Activated CD4-positive, alpha-beta memory T cell treated with anti-CD3 and anti-CD28 coated beads for 36 hours (primary cell): ENCODE measurements around the gene NEURL3. TPM values are rescaled to one million over a fixed set of nuclear protein-coding genes. Genes with fewer than 3 reads are reported as not detected.

Experiments used
- CTCF ChIA-PET: fragments of 350-600 bp; sonication (Branson Sonifier 250); formaldehyde crosslinking; loops from one replicate; lab custom pipeline; 2021; ENCODE audit warnings: antibody characterized with exemption, inconsistent platforms; lab: Charles Lee
- POLR2A ChIA-PET: fragments of 350-600 bp; sonication (Branson Sonifier 250); formaldehyde crosslinking; loops from one replicate; lab custom pipeline; 2021; ENCODE audit warnings: antibody characterized with exemption; lab: Charles Lee
- DNase-seq: peaks from one replicate; pipeline ENCODE4 v3.0.0-alpha.2; 2020
- H3K27ac Mint-ChIP-seq: one replicate; pipeline ENCODE4 v1.8.0; 2021; ENCODE audit warnings: mixed read lengths
- H3K27me3 Mint-ChIP-seq: one replicate; pipeline ENCODE4 v1.8.0; 2021; ENCODE audit warnings: mixed read lengths
- H3K36me3 Mint-ChIP-seq: one replicate; pipeline ENCODE4 v1.8.0; 2021; ENCODE audit warnings: mixed read lengths
- H3K4me1 Mint-ChIP-seq: one replicate; pipeline ENCODE4 v1.8.0; 2021; ENCODE audit warnings: low read depth, mixed read lengths
- H3K4me3 Mint-ChIP-seq: one replicate; pipeline ENCODE4 v1.8.0; 2021; ENCODE audit warnings: mild to moderate bottlenecking, mixed read lengths
- H3K9me3 Mint-ChIP-seq: one replicate; pipeline ENCODE4 v1.8.0; 2021; ENCODE audit warnings: mixed read lengths
- intact Hi-C: fragments of 100-400 bp; cut with micrococcal nuclease; formaldehyde crosslinking; loops from one replicate; pipeline ENCODE4 v1.15.1; 2023
- total RNA-seq, 2 experiments: library from RNA; stranded (reverse); gene quantifications; one replicate each; pipeline ENCODE4 v1.2.3, GENCODE V29; 2021

Gene NEURL3
- total RNA-seq, 2 experiments from 2014 or later: 0.87 to 1.1 TPM

DNA sequence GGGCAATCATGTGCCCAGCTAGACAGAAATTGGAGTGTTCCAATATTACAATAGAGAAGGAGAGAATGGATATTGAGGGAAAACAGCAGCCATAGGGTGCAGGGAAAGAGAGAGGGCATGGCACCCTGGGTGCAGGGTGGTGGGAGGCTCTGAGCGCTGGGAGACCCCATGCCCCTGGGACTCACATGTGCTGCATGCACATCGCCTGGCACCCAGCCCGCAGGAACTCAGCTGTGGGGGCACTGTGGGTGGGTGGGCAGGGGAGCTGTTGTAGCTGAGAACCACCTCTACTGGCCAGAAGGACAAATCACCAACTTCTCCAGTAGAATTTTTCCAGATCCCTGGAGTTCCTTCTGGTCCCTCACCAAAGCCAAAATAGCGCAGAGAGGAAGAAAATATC, 7.2 kb upstream of the NEURL3 start:
- POLR2A ChIA-PET: interaction anchor here (1.0 to 1.7 kb wide), 4 partner anchors 15 to 105 kb away, joined by 3 to 8 read pairs (median 4); no protein-coding TSS in a partner anchor
- H3K4me3 Mint-ChIP-seq: no peak overlapping the region

DNA sequence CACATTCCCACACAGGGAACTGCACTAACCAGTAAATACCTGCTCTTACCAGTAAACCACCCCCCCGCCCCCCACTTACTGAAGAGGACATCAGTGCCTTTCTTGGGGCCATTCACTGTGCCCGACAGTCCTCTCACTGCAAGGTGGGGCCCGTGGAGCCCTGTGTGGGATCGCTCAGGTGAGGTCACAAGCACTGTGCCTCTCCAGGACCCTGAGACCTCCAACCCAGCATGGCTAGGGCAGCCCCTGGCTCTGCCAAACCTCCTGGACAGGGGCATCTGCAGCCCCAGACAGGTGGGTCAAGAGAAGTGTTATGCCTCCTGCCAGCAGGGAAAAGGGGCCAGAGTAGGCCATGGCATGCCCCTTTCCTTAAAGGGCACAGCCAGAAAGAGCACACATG, 6.7 kb upstream of the NEURL3 start:
- Mint-ChIP-seq H3K36me3 (peaks cover 6% of the 10 kb centered on the region), H3K4me1 (peaks cover 26% of the 10 kb centered on the region), H3K4me3 (no peak overlapping the region), H3K27me3 (peaks cover 6% of the 10 kb centered on the region), H3K9me3 (peaks cover 8% of the 10 kb centered on the region), H3K27ac (peak overlapping the region; percentile 3)
- intact Hi-C loops: no loop called here
- peak; percentile 12 for DNase-seq
- ChIA-PET POLR2A (interaction anchor here (1.0 to 1.7 kb wide), 3 partner anchors 15 to 104 kb away, joined by 3 to 8 read pairs (median 4); no protein-coding TSS in a partner anchor), CTCF (interaction anchor here (0.8 to 9.9 kb wide), 6 partner anchors 26 to 153 kb away, joined by 3 to 201 read pairs (median 4); no protein-coding TSS in a partner anchor)

More for the DNA sequence above, 7.2 kb upstream of the NEURL3 start:
- Mint-ChIP-seq H3K36me3 (peaks cover 6% of the 10 kb centered on the region), H3K9me3 (peaks cover 13% of the 10 kb centered on the region), H3K27ac (peak overlapping the region; percentile 3), H3K27me3 (peaks cover 6% of the 10 kb centered on the region), H3K4me1 (peaks cover 26% of the 10 kb centered on the region)
- intact Hi-C loops: no loop called here
- no peak for DNase-seq
- CTCF ChIA-PET: interaction anchor here (0.7 to 9.9 kb wide), 6 partner anchors 27 to 193 kb away, joined by 3 to 201 read pairs (median 3); no protein-coding TSS in a partner anchor

DNA sequence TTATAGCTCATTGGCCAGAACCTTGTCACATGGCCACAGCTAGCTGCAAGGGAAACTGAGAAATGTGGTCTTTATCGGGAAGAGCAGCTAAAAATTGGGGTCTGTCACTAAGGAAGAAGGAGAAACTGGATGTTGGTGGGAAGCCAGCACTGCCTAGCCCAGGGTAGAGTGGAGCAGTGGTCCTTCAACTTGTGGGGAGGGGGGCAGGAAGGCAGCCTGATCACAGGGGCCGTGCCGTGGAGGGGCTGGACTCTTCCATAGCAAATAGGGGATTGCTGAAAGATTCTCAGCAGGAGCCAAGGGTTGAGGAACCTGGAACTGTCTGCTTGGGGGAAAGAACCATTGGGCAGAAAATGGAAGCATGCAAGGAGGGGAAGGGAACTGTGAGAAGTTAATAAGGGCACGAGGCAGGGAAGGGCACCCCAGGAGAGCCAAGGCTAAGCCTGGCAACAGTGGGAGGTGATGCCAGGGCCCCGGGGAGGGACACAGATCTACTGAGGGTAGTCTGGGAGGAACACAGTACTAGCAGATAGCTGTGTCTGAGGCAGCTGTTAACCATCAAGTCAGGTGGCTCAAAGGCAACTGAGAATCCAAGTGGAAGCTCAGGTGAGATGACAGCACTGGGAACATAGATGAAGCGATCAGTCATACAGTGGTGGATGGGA, 5.9 kb upstream of the NEURL3 start:
- intact Hi-C loops: no loop called here
- CTCF ChIA-PET: interaction anchor here (0.8 to 9.9 kb wide), 8 partner anchors 27 to 244 kb away, joined by 3 to 201 read pairs (median 8); no protein-coding TSS in a partner anchor
- no peak overlapping the region for H3K4me3 Mint-ChIP-seq
- peaks cover 3% of the 10 kb centered on the region for H3K9me3 Mint-ChIP-seq
- POLR2A ChIA-PET: interaction anchor here (1.7 kb wide), 2 partner anchors 16 to 104 kb away, joined by 4 to 8 read pairs; no protein-coding TSS in a partner anchor
- peaks cover 26% of the 10 kb centered on the region for H3K4me1 Mint-ChIP-seq
- H3K36me3 Mint-ChIP-seq: no peaks in the 10 kb centered on the region
- H3K27me3 Mint-ChIP-seq: peaks cover 6% of the 10 kb centered on the region
- DNase-seq: no peak
- H3K27ac Mint-ChIP-seq: peak overlapping the region; percentile 72

- Mint-ChIP-seq H3K27me3 (peaks cover 6% of the 10 kb centered on the region), H3K4me3 (no peak overlapping the region), H3K4me1 (peaks cover 30% of the 10 kb centered on the region), H3K9me3 (no peaks in the 10 kb centered on the region), H3K27ac (no peak overlapping the region), H3K36me3 (no peaks in the 10 kb centered on the region)
- no peak for DNase-seq
- ChIA-PET CTCF (interaction anchor here (0.6 to 9.9 kb wide), 20 partner anchors 8 to 1186 kb away, joined by 3 to 201 read pairs (median 4); no protein-coding TSS in a partner anchor), POLR2A (interaction anchor here (0.6 to 1.4 kb wide), 2 partner anchors 17 to 102 kb away, joined by 3 read pairs; no protein-coding TSS in a partner anchor)
- intact Hi-C loops: loop anchor here (1.0 to 5.0 kb wide), 4 partner anchors 15 to 149 kb away; no protein-coding TSS in a partner anchor
These were observed 4.7 kb upstream of the NEURL3 start for GRCh38 chr2:96509847-96510230.

GRCh38 chr2:96509114-96509846, 4.1 kb upstream of the NEURL3 start:
- Mint-ChIP-seq H3K27ac (no peak overlapping the region), H3K4me1 (peaks cover 30% of the 10 kb centered on the region), H3K27me3 (peaks cover 6% of the 10 kb centered on the region), H3K4me3 (no peak overlapping the region), H3K9me3 (no peaks in the 10 kb centered on the region), H3K36me3 (no peaks in the 10 kb centered on the region)
- POLR2A ChIA-PET: interaction anchor here (0.6 to 1.4 kb wide), 2 partner anchors 18 to 102 kb away, joined by 3 read pairs; no protein-coding TSS in a partner anchor
- intact Hi-C loops: loop anchor here (1.0 to 5.0 kb wide), 4 partner anchors 16 to 148 kb away; no protein-coding TSS in a partner anchor
- peak; percentile 83 for DNase-seq
- CTCF ChIA-PET: interaction anchor here (0.6 to 9.9 kb wide), 29 partner anchors 9 to 1187 kb away, joined by 3 to 201 read pairs (median 4); no protein-coding TSS in a partner anchor

- H3K27me3 Mint-ChIP-seq: peaks cover 6% of the 10 kb centered on the region
- ChIA-PET POLR2A (no interaction called here), CTCF (interaction anchor here (0.5 to 9.9 kb wide), 27 partner anchors 9 to 334 kb away, joined by 3 to 201 read pairs (median 4); no protein-coding TSS in a partner anchor)
- no peaks in the 10 kb centered on the region for H3K9me3 Mint-ChIP-seq
- H3K27ac Mint-ChIP-seq: no peak overlapping the region
- H3K4me1 Mint-ChIP-seq: peaks cover 30% of the 10 kb centered on the region
- no peak overlapping the region for H3K4me3 Mint-ChIP-seq
- intact Hi-C loops: loop anchor here (1.0 to 5.0 kb wide), 6 partner anchors 16 to 148 kb away; no protein-coding TSS in a partner anchor
- no peaks in the 10 kb centered on the region for H3K36me3 Mint-ChIP-seq
- no peak for DNase-seq
These were observed 3.5 kb upstream of the NEURL3 start for GRCh38 chr2:96508521-96509113.

- Mint-ChIP-seq H3K4me3 (peak overlapping the region; percentile 76), H3K36me3 (no peaks in the 10 kb centered on the region), H3K4me1 (peaks cover 30% of the 10 kb centered on the region), H3K27ac (peak overlapping the region; percentile 51), H3K27me3 (peaks cover 6% of the 10 kb centered on the region), H3K9me3 (no peaks in the 10 kb centered on the region)
- CTCF ChIA-PET: interaction anchor here (0.5 to 9.9 kb wide), 10 partner anchors 20 to 205 kb away, joined by 3 to 201 read pairs (median 5); no protein-coding TSS in a partner anchor
- intact Hi-C loops: loop anchor here (1.0 to 5.0 kb wide), 5 partner anchors 17 to 147 kb away; no protein-coding TSS in a partner anchor
- peak; percentile 90 for DNase-seq
- POLR2A ChIA-PET: no interaction called here
These were observed 2.9 kb upstream of the NEURL3 start for GRCh38 chr2:96507957-96508520.

- Mint-ChIP-seq H3K36me3 (no peaks in the 10 kb centered on the region), H3K4me3 (peak overlapping the region; percentile 11), H3K27me3 (peaks cover 6% of the 10 kb centered on the region), H3K4me1 (peaks cover 30% of the 10 kb centered on the region), H3K27ac (no peak overlapping the region), H3K9me3 (no peaks in the 10 kb centered on the region)
- intact Hi-C loops: loop anchor here (5.0 kb wide), 1 partner anchor 45 kb away; no protein-coding TSS in a partner anchor
- POLR2A ChIA-PET: no interaction called here
- no peak for DNase-seq
- CTCF ChIA-PET: interaction anchor here (0.7 to 9.9 kb wide), 4 partner anchors 8 to 100 kb away, joined by 3 to 201 read pairs (median 3); no protein-coding TSS in a partner anchor
These were observed 1.7 kb upstream of the NEURL3 start for GRCh38 chr2:96506907-96507240.

- Mint-ChIP-seq H3K9me3 (no peaks in the 10 kb centered on the region), H3K27me3 (peaks cover 6% of the 10 kb centered on the region), H3K36me3 (no peaks in the 10 kb centered on the region), H3K4me1 (peaks cover 31% of the 10 kb centered on the region), H3K4me3 (peak overlapping the region; percentile 10), H3K27ac (no peak overlapping the region)
- ChIA-PET CTCF (interaction anchor here (0.6 to 9.9 kb wide), 7 partner anchors 9 to 99 kb away, joined by 3 to 201 read pairs (median 3); no protein-coding TSS in a partner anchor), POLR2A (no interaction called here)
- intact Hi-C loops: loop anchor here (5.0 kb wide), 1 partner anchor 46 kb away; no protein-coding TSS in a partner anchor
- no peak for DNase-seq
These were observed 1.1 kb upstream of the NEURL3 start for GRCh38 chr2:96506016-96506906.

- CTCF ChIA-PET: no interaction called here
- Mint-ChIP-seq H3K36me3 (no peaks in the 10 kb centered on the region), H3K4me1 (peaks cover 23% of the 10 kb centered on the region), H3K9me3 (no peaks in the 10 kb centered on the region), H3K27ac (no peak overlapping the region), H3K27me3 (no peaks in the 10 kb centered on the region), H3K4me3 (no peak overlapping the region)
- POLR2A ChIA-PET: no interaction called here
- intact Hi-C loops: no loop called here
- peak; percentile 7 for DNase-seq
These were observed 1.4 kb downstream of the NEURL3 start for GRCh38 chr2:96503637-96504243.
